DOHH2 (cell line): ENCODE measurements around the gene ITSN2.

ENCODE experiments used
- EZH2phosphoT487 ChIP-seq: fragments of 200-600 bp; sonication (generic); IDR thresholded peaks from 2 replicates; pipeline ENCODE4 v1.6.1; 2017; ENCODE audit warnings: borderline replicate concordance, mild to moderate bottlenecking, antibody characterized with exemption, low read length, moderate library complexity, mixed read lengths
- TF ChIP-seq, protein P1 (sequence below): fragments of 200-600 bp; sonication (generic); IDR thresholded peaks from one replicate; pipeline ENCODE4 v1.5.1; 2014; ENCODE audit warnings: antibody characterized with exemption, mild to moderate bottlenecking, low read depth, low read length; ENCODE audit not compliant: poor library complexity, severe bottlenecking

DNA sequence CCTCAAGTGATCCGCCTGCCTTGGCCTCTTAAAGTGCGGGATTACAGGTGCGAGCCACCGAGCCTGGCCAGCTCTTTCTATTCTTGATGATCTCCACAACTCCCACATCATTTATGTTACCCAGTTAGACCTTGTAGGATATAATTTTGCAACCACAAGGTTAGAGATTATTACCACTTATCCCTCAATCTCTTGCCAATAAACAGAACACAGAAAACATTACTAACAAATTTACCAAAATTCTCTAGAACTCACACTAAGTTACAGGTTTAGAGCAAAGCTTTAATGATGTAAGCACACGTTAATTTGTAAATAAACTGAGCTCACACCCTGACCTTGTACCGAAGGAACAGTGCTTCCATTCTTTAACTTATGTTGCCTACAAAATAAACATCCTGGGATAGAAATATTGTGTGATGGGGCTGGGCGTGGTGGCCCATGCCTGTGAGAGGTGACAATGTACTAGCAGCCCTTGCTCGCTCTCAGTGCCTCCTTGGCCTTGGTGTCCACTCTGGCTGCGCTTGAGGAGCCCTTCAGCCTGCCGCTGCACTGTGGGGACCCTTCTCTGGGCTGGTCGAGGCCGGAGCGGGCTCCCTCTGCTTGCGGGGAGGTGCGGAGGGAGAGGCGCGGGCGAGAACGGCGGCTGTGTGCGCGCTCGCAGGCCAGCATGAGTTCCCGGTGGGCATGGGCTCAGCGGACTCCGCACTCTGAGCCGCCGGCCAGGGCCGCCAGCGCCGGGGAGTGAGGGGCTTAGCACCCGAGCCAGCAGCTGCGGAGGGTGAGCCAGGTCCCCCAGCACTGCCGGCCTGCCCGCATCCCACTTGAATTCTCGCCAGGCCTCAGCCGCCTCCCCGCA lies 42.1 kb upstream of the ITSN2 start:
- TF ChIP-seq, protein P1, sequence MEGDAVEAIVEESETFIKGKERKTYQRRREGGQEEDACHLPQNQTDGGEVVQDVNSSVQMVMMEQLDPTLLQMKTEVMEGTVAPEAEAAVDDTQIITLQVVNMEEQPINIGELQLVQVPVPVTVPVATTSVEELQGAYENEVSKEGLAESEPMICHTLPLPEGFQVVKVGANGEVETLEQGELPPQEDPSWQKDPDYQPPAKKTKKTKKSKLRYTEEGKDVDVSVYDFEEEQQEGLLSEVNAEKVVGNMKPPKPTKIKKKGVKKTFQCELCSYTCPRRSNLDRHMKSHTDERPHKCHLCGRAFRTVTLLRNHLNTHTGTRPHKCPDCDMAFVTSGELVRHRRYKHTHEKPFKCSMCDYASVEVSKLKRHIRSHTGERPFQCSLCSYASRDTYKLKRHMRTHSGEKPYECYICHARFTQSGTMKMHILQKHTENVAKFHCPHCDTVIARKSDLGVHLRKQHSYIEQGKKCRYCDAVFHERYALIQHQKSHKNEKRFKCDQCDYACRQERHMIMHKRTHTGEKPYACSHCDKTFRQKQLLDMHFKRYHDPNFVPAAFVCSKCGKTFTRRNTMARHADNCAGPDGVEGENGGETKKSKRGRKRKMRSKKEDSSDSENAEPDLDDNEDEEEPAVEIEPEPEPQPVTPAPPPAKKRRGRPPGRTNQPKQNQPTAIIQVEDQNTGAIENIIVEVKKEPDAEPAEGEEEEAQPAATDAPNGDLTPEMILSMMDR: no peak
- no peak for TF ChIP-seq EZH2phosphoT487
